IMR-90 (cell line): ENCODE measurements around the gene DYNLT2.

ENCODE experiments used
- CTCF ChIP-seq: conservative IDR thresholded peaks from 2 replicates; pipeline ENCODE4 v1.5.1; 2012; ENCODE audit warnings: mild to moderate bottlenecking, low read depth, low read length, improper control_type of control experiment
- POLR2A ChIP-seq: IDR thresholded peaks from 2 replicates; pipeline ENCODE4 v1.6.1; 2012; ENCODE audit warnings: mild to moderate bottlenecking, low read depth, low read length

GRCh38 chr6:169779896-169780295 is 28.5 kb upstream of the DYNLT2 start:
- no peak for TF ChIP-seq POLR2A
- TF ChIP-seq CTCF: no peak
